ENCODE results near the gene NDUFS3.

- TF ChIP-seq CTCF (IDR thresholded peaks at IDR 0.05) (no peak), POLR2A (IDR thresholded peaks at IDR 0.05) (no peak), POLR2AphosphoS5 (IDR thresholded peaks at IDR 0.05) (no peak)
These were observed 42.0 kb downstream of the NDUFS3 start for GRCh38 chr11:47620836-47621378.
